GM12801 (cell line): ENCODE results near the gene MYRIP.

Source experiments
- TF ChIP-seq, protein P1 (sequence below): IDR thresholded peaks from one replicate; pipeline ENCODE4 v1.5.1; 2011; ENCODE audit warnings: control low read depth; ENCODE audit not compliant: insufficient read length; ENCODE audit errors: extremely low read depth

Gene MYRIP

DNA sequence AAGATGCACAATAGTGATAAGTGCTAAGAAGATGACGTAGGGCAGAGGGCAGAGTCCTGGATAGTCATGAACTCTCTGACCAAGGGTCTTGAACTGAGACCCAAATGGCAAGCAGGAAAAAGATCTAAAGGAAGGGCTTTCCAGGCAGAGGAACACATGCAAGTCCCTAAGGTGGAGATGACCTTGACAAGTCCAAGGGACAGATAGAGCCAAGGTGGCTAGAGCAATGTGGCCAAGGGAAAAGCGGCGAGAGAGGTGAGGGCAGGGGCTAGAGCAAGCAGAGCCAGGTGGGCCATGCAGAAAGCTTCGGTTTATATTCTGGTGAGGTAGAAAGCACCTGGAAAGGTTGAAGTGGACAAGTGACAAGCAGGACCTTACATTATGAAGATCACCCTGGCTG lies 414.4 kb downstream of the MYRIP start:
- TF ChIP-seq, protein P1, sequence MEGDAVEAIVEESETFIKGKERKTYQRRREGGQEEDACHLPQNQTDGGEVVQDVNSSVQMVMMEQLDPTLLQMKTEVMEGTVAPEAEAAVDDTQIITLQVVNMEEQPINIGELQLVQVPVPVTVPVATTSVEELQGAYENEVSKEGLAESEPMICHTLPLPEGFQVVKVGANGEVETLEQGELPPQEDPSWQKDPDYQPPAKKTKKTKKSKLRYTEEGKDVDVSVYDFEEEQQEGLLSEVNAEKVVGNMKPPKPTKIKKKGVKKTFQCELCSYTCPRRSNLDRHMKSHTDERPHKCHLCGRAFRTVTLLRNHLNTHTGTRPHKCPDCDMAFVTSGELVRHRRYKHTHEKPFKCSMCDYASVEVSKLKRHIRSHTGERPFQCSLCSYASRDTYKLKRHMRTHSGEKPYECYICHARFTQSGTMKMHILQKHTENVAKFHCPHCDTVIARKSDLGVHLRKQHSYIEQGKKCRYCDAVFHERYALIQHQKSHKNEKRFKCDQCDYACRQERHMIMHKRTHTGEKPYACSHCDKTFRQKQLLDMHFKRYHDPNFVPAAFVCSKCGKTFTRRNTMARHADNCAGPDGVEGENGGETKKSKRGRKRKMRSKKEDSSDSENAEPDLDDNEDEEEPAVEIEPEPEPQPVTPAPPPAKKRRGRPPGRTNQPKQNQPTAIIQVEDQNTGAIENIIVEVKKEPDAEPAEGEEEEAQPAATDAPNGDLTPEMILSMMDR, result no peak

DNA sequence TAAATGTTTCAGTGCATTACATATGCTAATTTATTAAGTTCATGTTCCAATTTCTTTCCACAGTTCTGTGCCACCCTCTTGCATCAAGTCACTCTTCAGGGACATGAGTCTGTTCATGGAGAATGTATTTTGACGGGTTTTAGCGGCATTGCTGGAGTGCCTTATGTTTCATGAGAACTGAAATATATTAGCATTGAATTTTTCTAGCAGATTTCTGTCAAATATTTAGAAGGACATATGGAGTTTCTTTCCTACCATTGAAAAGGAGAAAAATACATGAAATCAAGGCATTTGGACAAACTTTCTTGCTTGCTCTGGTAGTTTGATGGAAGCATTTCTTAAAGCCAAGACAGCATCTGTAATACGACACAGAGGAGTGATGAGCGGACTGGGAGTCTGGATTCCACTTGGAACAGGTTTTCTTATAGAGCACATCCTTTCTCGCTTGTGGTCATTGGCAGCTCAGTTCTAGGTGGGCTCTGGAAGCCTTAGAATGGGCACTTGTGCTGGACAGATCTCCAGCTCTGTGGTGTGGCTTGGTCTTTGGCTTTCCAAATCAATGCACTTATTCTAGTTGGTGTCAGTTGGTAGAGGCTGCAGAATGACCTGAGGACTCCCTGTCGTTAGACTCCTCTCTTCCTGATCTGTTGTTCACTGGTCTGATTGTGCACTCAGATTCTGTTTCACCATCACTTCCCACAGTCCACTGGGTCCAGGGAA lies 415.5 kb downstream of the MYRIP start:
- TF ChIP-seq, protein P1, result no peak

DNA sequence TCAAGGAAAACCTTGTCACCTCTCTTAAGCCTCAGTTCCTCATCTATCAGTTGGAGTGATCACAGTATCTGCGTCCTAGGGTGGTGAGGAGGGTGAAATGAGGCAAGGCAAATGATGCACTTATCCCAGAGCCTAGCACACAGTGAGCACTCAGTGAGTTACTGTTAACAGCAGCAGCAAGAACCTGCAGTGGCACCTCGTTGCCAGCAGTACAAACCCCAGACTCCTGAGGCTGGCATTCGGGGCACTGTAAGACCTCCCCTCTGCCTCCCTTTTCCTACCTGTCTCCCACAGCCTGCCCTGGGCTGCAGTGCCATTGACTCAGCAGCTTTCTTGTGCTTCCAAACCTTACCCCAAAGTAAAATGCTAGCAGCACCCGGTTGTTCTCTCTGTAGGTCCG lies 417.2 kb downstream of the MYRIP start:
- TF ChIP-seq, protein P1, result no peak

DNA sequence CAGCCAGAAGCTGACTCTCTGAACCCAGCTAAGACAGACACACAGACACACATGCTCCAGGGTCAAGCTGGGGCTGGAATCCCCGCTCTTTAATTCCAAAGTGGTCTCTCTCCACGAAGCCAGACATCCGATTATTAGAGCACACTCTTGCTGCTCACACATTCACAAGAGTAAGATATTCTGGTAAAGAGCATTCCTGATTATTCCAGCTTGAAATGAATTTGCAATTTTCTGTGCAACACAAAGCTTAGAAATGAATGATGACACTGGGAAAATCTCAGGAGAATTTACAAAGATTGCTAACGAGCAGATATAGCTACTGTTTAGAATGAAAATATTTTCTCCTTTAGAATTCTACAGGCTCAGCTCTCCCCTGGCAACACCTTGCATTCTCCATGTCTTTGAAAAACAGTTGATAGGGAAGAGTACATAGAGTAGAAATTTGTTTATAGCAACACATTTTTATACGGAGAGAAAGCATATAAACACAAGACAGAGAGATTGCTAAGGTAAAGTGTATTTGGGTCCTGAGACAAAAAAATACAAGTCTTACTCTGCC lies 419.5 kb downstream of the MYRIP start:
- TF ChIP-seq, protein P1, result no peak

DNA sequence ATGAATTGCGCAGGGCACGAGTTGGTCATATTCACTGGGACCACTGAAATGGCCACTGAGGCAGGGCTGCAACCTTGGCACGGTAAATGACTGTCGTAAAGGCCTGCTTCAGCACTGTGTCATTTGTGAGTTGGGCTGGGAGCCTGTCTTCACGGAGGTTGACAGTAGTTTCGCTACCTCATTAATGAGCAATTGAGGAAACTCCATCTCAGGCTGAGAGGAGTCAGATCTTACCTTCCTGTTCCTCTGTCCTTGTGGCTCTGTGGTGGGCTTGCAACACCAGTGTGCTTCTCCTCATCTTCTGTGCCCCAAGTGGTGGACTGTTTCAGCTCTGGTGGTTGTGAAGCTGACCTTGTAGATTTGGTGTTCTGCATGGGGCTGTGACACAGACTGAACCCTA lies 420.0 kb downstream of the MYRIP start:
- TF ChIP-seq, protein P1, result no peak

DNA sequence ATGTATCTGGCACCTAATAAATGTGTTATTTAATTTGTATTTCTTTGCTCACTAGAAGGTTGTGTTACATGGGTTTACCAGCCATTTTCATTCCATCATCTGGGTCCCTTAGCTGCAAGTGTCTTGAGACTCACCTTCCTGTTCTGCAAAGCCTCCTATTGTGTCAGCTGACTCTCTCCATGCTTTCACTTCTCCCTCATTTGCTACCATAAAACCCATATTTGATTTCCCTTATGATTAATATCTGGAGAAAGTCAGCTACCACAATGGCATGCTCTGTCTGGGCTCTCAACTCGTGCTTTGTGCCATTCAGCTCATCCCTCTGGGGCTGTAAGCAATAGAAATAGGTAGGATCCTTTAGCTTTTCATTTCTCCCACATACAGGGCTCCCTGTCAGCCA lies 420.6 kb downstream of the MYRIP start:
- TF ChIP-seq, protein P1, result no peak

DNA sequence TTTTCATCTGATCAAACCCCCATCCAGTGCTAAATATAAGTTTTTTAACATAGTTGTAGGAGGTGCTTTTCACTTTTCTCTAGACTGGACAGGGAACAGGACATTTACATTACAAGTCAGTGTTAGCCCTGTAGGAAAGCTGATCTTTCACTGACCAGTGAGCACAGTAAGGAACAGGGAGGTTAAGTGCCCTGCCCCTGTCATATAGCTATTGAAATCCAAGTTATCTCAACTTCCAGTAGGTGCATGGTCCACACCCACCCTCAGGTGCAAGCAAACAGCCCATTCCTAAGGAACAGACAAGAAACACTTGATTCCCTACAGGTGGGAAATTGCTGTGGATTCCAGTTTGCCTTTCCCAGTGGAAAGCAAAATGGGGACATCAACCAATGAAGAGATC lies 421.0 kb downstream of the MYRIP start:
- TF ChIP-seq, protein P1, result no peak
